GM23338 (cell line): Measurements from ENCODE around the gene NUDT9.

ENCODE experiments used
- CTCF ChIP-seq, 2 experiments: fragments of 200-600 bp in 1 of 2; sonication (generic) in 1 of 2; conservative IDR thresholded peaks; 2 replicates each; pipeline versions ENCODE4 v1.5.1 to v1.6.1; 2016 to 2017; ENCODE audit warnings: antibody characterized with exemption in 2 of 2, low read depth in 2 of 2, mild to moderate bottlenecking in 2 of 2, moderate library complexity in 1 of 2
- EZH2 ChIP-seq: fragments of 200-600 bp; sonication (generic); IDR thresholded peaks from one replicate; pipeline ENCODE4 v1.8.0; 2017; ENCODE audit warnings: antibody characterized with exemption, mild to moderate bottlenecking, low read depth; ENCODE audit not compliant: unreplicated experiment
- EZH2phosphoT487 ChIP-seq: fragments of 200-600 bp; sonication (generic); IDR thresholded peaks from one replicate; pipeline ENCODE4 v1.8.1; 2018; ENCODE audit warnings: antibody characterized with exemption; ENCODE audit not compliant: unreplicated experiment
- POLR2AphosphoS5 ChIP-seq: IDR thresholded peaks from 2 replicates; pipeline ENCODE4 v1.6.1; 2016; ENCODE audit warnings: antibody characterized with exemption, low read depth
- ZNF462 ChIP-seq: fragments of 250-450 bp; sonication (Bioruptor Pico); IDR thresholded peaks from 2 replicates; pipeline ENCODE4 v1.5.0; 2020; ENCODE audit warnings: mild to moderate bottlenecking, moderate library complexity
- TF ChIP-seq, protein P1 (sequence below): IDR thresholded peaks from one replicate; pipeline ENCODE4 v1.6.1; 2018; ENCODE audit warnings: antibody characterized with exemption; ENCODE audit not compliant: unreplicated experiment

- no peak for TF ChIP-seq CTCF (conservative IDR thresholded peaks at IDR 0.05; ENCODE audit: low read depth in 2 of 2)
- no peak for TF ChIP-seq EZH2
- TF ChIP-seq, protein P1, sequence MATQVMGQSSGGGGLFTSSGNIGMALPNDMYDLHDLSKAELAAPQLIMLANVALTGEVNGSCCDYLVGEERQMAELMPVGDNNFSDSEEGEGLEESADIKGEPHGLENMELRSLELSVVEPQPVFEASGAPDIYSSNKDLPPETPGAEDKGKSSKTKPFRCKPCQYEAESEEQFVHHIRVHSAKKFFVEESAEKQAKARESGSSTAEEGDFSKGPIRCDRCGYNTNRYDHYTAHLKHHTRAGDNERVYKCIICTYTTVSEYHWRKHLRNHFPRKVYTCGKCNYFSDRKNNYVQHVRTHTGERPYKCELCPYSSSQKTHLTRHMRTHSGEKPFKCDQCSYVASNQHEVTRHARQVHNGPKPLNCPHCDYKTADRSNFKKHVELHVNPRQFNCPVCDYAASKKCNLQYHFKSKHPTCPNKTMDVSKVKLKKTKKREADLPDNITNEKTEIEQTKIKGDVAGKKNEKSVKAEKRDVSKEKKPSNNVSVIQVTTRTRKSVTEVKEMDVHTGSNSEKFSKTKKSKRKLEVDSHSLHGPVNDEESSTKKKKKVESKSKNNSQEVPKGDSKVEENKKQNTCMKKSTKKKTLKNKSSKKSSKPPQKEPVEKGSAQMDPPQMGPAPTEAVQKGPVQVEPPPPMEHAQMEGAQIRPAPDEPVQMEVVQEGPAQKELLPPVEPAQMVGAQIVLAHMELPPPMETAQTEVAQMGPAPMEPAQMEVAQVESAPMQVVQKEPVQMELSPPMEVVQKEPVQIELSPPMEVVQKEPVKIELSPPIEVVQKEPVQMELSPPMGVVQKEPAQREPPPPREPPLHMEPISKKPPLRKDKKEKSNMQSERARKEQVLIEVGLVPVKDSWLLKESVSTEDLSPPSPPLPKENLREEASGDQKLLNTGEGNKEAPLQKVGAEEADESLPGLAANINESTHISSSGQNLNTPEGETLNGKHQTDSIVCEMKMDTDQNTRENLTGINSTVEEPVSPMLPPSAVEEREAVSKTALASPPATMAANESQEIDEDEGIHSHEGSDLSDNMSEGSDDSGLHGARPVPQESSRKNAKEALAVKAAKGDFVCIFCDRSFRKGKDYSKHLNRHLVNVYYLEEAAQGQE = no peak
- no peak for TF ChIP-seq ZNF462 (CRISPR knock-in tag)
- no peak for TF ChIP-seq POLR2AphosphoS5
- no peak for TF ChIP-seq EZH2phosphoT487
These were observed 7.7 kb downstream of the NUDT9 start for GRCh38 chr4:87430038-87430437.
